IMR-90 (cell line): ENCODE results near the gene OR6B1. TPM values are rescaled to one million over a fixed set of nuclear protein-coding genes. Genes with fewer than 3 reads are reported as not detected.
A peak's percentile ranks its signal among the peaks of the same experiment; 100 is the strongest.

Source experiments
- ATAC-seq: fragments of 200-7000 bp; cut with Tn5 transposase; 2 replicates; pipeline ENCODE4 v1.9.1; 2020; ENCODE audit warnings: low read depth, mild to moderate bottlenecking, moderate library complexity
- BruUV-seq: library from RNA; stranded (reverse); fragments of 400-500 nt; replicated peaks from 2 replicates; lab custom pipeline; 2021; lab: Mats Ljungman, UMichigan
- CTCF ChIA-PET: fragments of 300-600 bp; formaldehyde crosslinking; extraction: SDS; loops from one replicate; lab custom pipeline; 2021; ENCODE audit warnings: antibody characterized with exemption; lab: Yijun Ruan, JAX
- POLR2A ChIA-PET: fragments of 300-600 bp; sonication (Branson Sonifier 250); formaldehyde crosslinking; loops from one replicate; lab custom pipeline; 2022; ENCODE audit warnings: antibody characterized with exemption; ENCODE audit not compliant: unreplicated experiment; lab: Charles Lee
- DNase-seq: peaks from one replicate; pipeline ENCODE4 v3.0.0; 2013
- H2AFZ ChIP-seq: replicated peaks from 2 replicates; pipeline ENCODE3; 2013; ENCODE audit warnings: low read length, mild to moderate bottlenecking; ENCODE audit not compliant: poor library complexity
- H2AK5ac ChIP-seq: 2 replicates; pipeline ENCODE4 v1.6.1; 2013; ENCODE audit warnings: low read depth, low read length, inconsistent platforms
- H2AK9ac ChIP-seq: replicated peaks from 2 replicates; pipeline ENCODE3; 2013; ENCODE audit warnings: mild to moderate bottlenecking, low read depth, low read length, moderate library complexity; ENCODE audit not compliant: poor library complexity
- H2BK120ac ChIP-seq: 2 replicates; pipeline ENCODE4 v1.6.1; 2013; ENCODE audit warnings: low read depth, low read length, inconsistent platforms
- H2BK15ac ChIP-seq: 3 replicates; pipeline ENCODE4 v1.6.1; 2013; ENCODE audit warnings: low read depth, low read length, inconsistent platforms
- H2BK20ac ChIP-seq: 2 replicates; pipeline ENCODE4 v1.6.1; 2013; ENCODE audit warnings: low read depth, mild to moderate bottlenecking, inconsistent platforms, low read length, moderate library complexity
- H2BK5ac ChIP-seq: 2 replicates; pipeline ENCODE4 v1.6.1; 2013; ENCODE audit warnings: mild to moderate bottlenecking, low read depth, low read length, inconsistent platforms; ENCODE audit not compliant: poor library complexity, severe bottlenecking
- H3K14ac ChIP-seq: replicated peaks from 2 replicates; pipeline ENCODE4 v1.6.1; 2013; ENCODE audit warnings: low read depth, low read length, inconsistent platforms
- H3K18ac ChIP-seq: 2 replicates; pipeline ENCODE4 v1.6.1; 2013; ENCODE audit warnings: low read depth, low read length, control low read depth
- H3K23ac ChIP-seq: 2 replicates; pipeline ENCODE4 v1.6.1; 2013; ENCODE audit warnings: low read depth, low read length, inconsistent platforms
- H3K27ac ChIP-seq: 2 replicates; pipeline ENCODE4 v1.5.1; 2013; ENCODE audit warnings: mild to moderate bottlenecking, control low read depth, low read length; ENCODE audit not compliant: insufficient read depth
- H3K27me3 ChIP-seq: 2 replicates; pipeline ENCODE4 v1.6.1; 2013; ENCODE audit warnings: low read length; ENCODE audit not compliant: control insufficient read depth, insufficient read depth
- H3K36me3 ChIP-seq: 2 replicates; pipeline ENCODE4 v1.6.1; 2013; ENCODE audit warnings: low read length, mixed read lengths; ENCODE audit not compliant: control insufficient read depth, insufficient read depth
- H3K4ac ChIP-seq: 2 replicates; pipeline ENCODE4 v1.6.1; 2013; ENCODE audit warnings: low read depth, low read length, inconsistent platforms
- H3K4me1 ChIP-seq: 2 replicates; pipeline ENCODE4 v1.6.1; 2013; ENCODE audit warnings: low read length, mixed read lengths; ENCODE audit not compliant: control insufficient read depth, insufficient read depth
- H3K4me2 ChIP-seq: 2 replicates; pipeline ENCODE4 v1.6.1; 2013; ENCODE audit warnings: low read depth, mild to moderate bottlenecking, control low read depth, low read length, moderate library complexity
- H3K4me3 ChIP-seq: 2 replicates; pipeline ENCODE4 v1.5.1; 2013; ENCODE audit warnings: low read depth, mild to moderate bottlenecking, control low read depth, low read length, moderate library complexity; ENCODE audit not compliant: insufficient read depth
- H3K56ac ChIP-seq: 2 replicates; pipeline ENCODE4 v1.6.1; 2013; ENCODE audit warnings: low read length, inconsistent platforms; ENCODE audit not compliant: insufficient read depth; ENCODE audit errors: extremely low read depth
- H3K79me1 ChIP-seq, 2 experiments: 2 replicates each; pipeline ENCODE4 v1.6.1; 2013; ENCODE audit warnings: low read length in 2 of 2, inconsistent platforms in 1 of 2, low read depth in 1 of 2
- H3K9ac ChIP-seq: 2 replicates; pipeline ENCODE4 v1.6.1; 2013; ENCODE audit warnings: low read depth, low read length, control low read depth
- H3K9me1 ChIP-seq: 2 replicates; pipeline ENCODE4 v1.6.1; 2013; ENCODE audit warnings: low read length, inconsistent platforms; ENCODE audit not compliant: insufficient read depth
- H3K9me3 ChIP-seq: 2 replicates; pipeline ENCODE4 v1.6.1; 2013; ENCODE audit warnings: low read length; ENCODE audit not compliant: control insufficient read depth, insufficient read depth
- H4K20me1 ChIP-seq: 2 replicates; pipeline ENCODE4 v1.6.1; 2013; ENCODE audit warnings: low read length, inconsistent platforms; ENCODE audit not compliant: insufficient read depth
- H4K5ac ChIP-seq: 2 replicates; pipeline ENCODE4 v1.6.1; 2013; ENCODE audit warnings: mild to moderate bottlenecking, low read depth, low read length, control low read depth
- H4K8ac ChIP-seq, 2 experiments: 2 replicates each; pipeline ENCODE4 v1.6.1; 2013; ENCODE audit warnings: low read depth in 2 of 2, low read length in 2 of 2, control low read depth in 1 of 2, inconsistent platforms in 1 of 2
- H4K91ac ChIP-seq: 2 replicates; pipeline ENCODE4 v1.6.1; 2013; ENCODE audit warnings: low read depth, low read length, inconsistent platforms; ENCODE audit not compliant: insufficient read depth
- BHLHE40 ChIP-seq: fragments of 150-350 bp; IDR thresholded peaks from 2 replicates; pipeline ENCODE4 v1.6.1; 2016; ENCODE audit warnings: mild to moderate bottlenecking, low read depth, low read length
- CEBPB ChIP-seq: IDR thresholded peaks from 2 replicates; pipeline ENCODE4 v1.6.1; 2012; ENCODE audit warnings: low read depth, low read length, improper control_type of control experiment
- CHD1 ChIP-seq: IDR thresholded peaks from 2 replicates; pipeline ENCODE4 v1.6.1; 2012; ENCODE audit warnings: low read depth, low read length, improper control_type of control experiment
- CTCF ChIP-seq: conservative IDR thresholded peaks from 2 replicates; pipeline ENCODE4 v1.5.1; 2012; ENCODE audit warnings: mild to moderate bottlenecking, low read depth, low read length, improper control_type of control experiment
- FOS ChIP-seq: fragments of 150-350 bp; IDR thresholded peaks from 2 replicates; pipeline ENCODE4 v1.6.1; 2016; ENCODE audit warnings: low read depth, low read length
- MAFK ChIP-seq: IDR thresholded peaks from 2 replicates; pipeline ENCODE4 v1.6.1; 2012; ENCODE audit warnings: low read depth, low read length, improper control_type of control experiment
- MAZ ChIP-seq: IDR thresholded peaks from 2 replicates; pipeline ENCODE4 v1.6.1; 2012; ENCODE audit warnings: low read depth, mild to moderate bottlenecking, low read length, improper control_type of control experiment, moderate library complexity, borderline replicate concordance
- MXI1 ChIP-seq: IDR thresholded peaks from 2 replicates; pipeline ENCODE4 v1.6.1; 2012; ENCODE audit warnings: low read depth, mild to moderate bottlenecking, low read length, moderate library complexity, borderline replicate concordance
- NFE2L2 ChIP-seq: fragments of 150-350 bp; IDR thresholded peaks from 2 replicates; pipeline ENCODE4 v1.6.1; 2016; ENCODE audit warnings: low read depth, mild to moderate bottlenecking, low read length
- POLR2A ChIP-seq: IDR thresholded peaks from 2 replicates; pipeline ENCODE4 v1.6.1; 2012; ENCODE audit warnings: mild to moderate bottlenecking, low read depth, low read length
- RAD21 ChIP-seq: IDR thresholded peaks from 2 replicates; pipeline ENCODE4 v1.6.1; 2012; ENCODE audit warnings: low read length, improper control_type of control experiment
- RCOR1 ChIP-seq: IDR thresholded peaks from 2 replicates; pipeline ENCODE4 v1.6.1; 2012; ENCODE audit warnings: mild to moderate bottlenecking, low read length, improper control_type of control experiment; ENCODE audit not compliant: insufficient replicate concordance
- RFX5 ChIP-seq: IDR thresholded peaks from 2 replicates; pipeline ENCODE4 v1.8.0; 2012; ENCODE audit warnings: low read depth, mild to moderate bottlenecking, low read length, moderate library complexity
- SMC3 ChIP-seq: fragments of 150-350 bp; IDR thresholded peaks from 2 replicates; pipeline ENCODE4 v1.6.1; 2016; ENCODE audit warnings: low read depth, mild to moderate bottlenecking, antibody characterized with exemption, low read length, moderate library complexity
- WGBS, 2 experiments: methylation state at CpG; one replicate each; pipeline versions ENCODE4 v1.1.5 to v1.1.7; 2013; ENCODE audit warnings: missing lambda C conversion rate in 2 of 2; ENCODE audit not compliant: insufficient read length in 1 of 2; ENCODE audit errors: extremely low coverage in 2 of 2; 5-methylcytosine and 5-hydroxymethylcytosine counted together
- dilution Hi-C: fragments of 300-500 bp; cut with HindIII; formaldehyde crosslinking; loops from one replicate; pipeline ENCODE4 v1.14.3; 2018; ENCODE audit warnings: low sequenced_read_pairs; ENCODE audit not compliant: unreplicated experiment
- in situ Hi-C: fragments of 300-500 bp; cut with MboI; formaldehyde crosslinking; loops from 3 replicates; pipeline ENCODE4 v1.14.3; 2019; ENCODE audit warnings: low sequenced_read_pairs, inconsistent platforms, mixed read lengths
- intact Hi-C: fragments of 100-400 bp; cut with micrococcal nuclease; formaldehyde crosslinking; loops from 2 replicates; pipeline ENCODE4 v1.10.0; 2022
- polyA plus RNA-seq, 3 experiments: library from polyadenylated mRNA; depleted of rRNA; stranded (reverse); fragments of >200 nt; gene quantifications; 2 replicates each; pipeline ENCODE4 v1.2.3, GENCODE V29; 2012; ENCODE audit warnings: low replicate concordance in 1 of 3
- total RNA-seq: library from RNA; depleted of rRNA; stranded (reverse); fragments of >200 nt; gene quantifications from 2 replicates; pipeline ENCODE4 v1.2.3, GENCODE V29; 2012
- TF ChIP-seq, protein P1 (sequence below): fragments of 150-350 bp; IDR thresholded peaks from 2 replicates; pipeline ENCODE4 v1.6.1; 2016; ENCODE audit warnings: low read depth, mild to moderate bottlenecking, low read length, moderate library complexity, borderline replicate concordance
- TF ChIP-seq, protein P2 (sequence below): fragments of 150-350 bp; IDR thresholded peaks from 2 replicates; pipeline ENCODE4 v1.6.1; 2017; ENCODE audit warnings: mild to moderate bottlenecking, antibody characterized with exemption, low read length, low read depth

OR6B1 gene
- total and polyA plus RNA-seq, 2 of the 4 experiments (the other 2 are of a cell fraction) = not detected

GRCh38 chr7:144001543-144001942, 1.4 kb downstream of the OR6B1 start:
- Histone ChIP-seq H3K36me3 (no peaks in the 10 kb centered on the region), H2BK15ac (no peak overlapping the region), H3K27ac (no peak overlapping the region), H3K56ac (no peak overlapping the region), H3K4me3 (no peak overlapping the region), H3K27me3 (no peaks in the 10 kb centered on the region), H3K4me1 (no peaks in the 10 kb centered on the region), H3K9me3 (no peaks in the 10 kb centered on the region), H4K5ac (no peak overlapping the region), H3K4ac (no peak overlapping the region), H3K23ac (no peak overlapping the region), H2AFZ (no peak overlapping the region), H4K91ac (no peak overlapping the region), H2BK5ac (no peak overlapping the region), H3K9me1 (no peaks in the 10 kb centered on the region), H3K79me1 (no peaks in the 10 kb centered on the region), H4K20me1 (no peaks in the 10 kb centered on the region), H2AK5ac (no peak overlapping the region), H3K9ac (no peak overlapping the region), H3K18ac (no peak overlapping the region), H2BK20ac (no peak overlapping the region), H3K14ac (no peak overlapping the region), H2AK9ac (no peak overlapping the region), H4K8ac (no peak overlapping the region), H3K4me2 (peak overlapping the region; percentile 35), H2BK120ac (no peak overlapping the region)
- WGBS, 2 experiments = 60% methylated on average over 1 of the region's 3 CpGs; no CpG with 5 or more reads in 1 of the 2 experiments
- DNase-seq (no peak), ATAC-seq (peak; percentile 29; the same call in 1 of the 2 replicates)
- BruUV-seq = no TSS peak
- ChIA-PET POLR2A (interaction anchor here (0.6 kb wide), 1 partner anchor 17 kb away, joined by 3 read pairs; no protein-coding TSS in a partner anchor), CTCF (no interaction called here)
- in situ Hi-C loops (no loop called here), dilution Hi-C loops (no loop called here), intact Hi-C loops (no loop called here)
- TF ChIP-seq BHLHE40 (no peak), CHD1 (no peak), POLR2A (no peak), NFE2L2 (no peak), MXI1 (no peak), FOS (no peak), RCOR1 (no peak), MAZ (no peak), SMC3 (no peak), MAFK (no peak), CEBPB (no peak), RAD21 (no peak), CTCF (no peak), RFX5 (no peak)
- TF ChIP-seq, protein P1, sequence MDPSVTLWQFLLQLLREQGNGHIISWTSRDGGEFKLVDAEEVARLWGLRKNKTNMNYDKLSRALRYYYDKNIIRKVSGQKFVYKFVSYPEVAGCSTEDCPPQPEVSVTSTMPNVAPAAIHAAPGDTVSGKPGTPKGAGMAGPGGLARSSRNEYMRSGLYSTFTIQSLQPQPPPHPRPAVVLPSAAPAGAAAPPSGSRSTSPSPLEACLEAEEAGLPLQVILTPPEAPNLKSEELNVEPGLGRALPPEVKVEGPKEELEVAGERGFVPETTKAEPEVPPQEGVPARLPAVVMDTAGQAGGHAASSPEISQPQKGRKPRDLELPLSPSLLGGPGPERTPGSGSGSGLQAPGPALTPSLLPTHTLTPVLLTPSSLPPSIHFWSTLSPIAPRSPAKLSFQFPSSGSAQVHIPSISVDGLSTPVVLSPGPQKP = no peak
- TF ChIP-seq, protein P2, sequence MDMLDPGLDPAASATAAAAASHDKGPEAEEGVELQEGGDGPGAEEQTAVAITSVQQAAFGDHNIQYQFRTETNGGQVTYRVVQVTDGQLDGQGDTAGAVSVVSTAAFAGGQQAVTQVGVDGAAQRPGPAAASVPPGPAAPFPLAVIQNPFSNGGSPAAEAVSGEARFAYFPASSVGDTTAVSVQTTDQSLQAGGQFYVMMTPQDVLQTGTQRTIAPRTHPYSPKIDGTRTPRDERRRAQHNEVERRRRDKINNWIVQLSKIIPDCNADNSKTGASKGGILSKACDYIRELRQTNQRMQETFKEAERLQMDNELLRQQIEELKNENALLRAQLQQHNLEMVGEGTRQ = no peak
